Measurements from ENCODE around the gene NKAIN4. TPM values are rescaled to one million over a fixed set of nuclear protein-coding genes. Genes with fewer than 3 reads are reported as not detected.

Gene NKAIN4
- total and polyA plus RNA-seq, 12 donors = 0.04 TPM; not detected in 11

DNA sequence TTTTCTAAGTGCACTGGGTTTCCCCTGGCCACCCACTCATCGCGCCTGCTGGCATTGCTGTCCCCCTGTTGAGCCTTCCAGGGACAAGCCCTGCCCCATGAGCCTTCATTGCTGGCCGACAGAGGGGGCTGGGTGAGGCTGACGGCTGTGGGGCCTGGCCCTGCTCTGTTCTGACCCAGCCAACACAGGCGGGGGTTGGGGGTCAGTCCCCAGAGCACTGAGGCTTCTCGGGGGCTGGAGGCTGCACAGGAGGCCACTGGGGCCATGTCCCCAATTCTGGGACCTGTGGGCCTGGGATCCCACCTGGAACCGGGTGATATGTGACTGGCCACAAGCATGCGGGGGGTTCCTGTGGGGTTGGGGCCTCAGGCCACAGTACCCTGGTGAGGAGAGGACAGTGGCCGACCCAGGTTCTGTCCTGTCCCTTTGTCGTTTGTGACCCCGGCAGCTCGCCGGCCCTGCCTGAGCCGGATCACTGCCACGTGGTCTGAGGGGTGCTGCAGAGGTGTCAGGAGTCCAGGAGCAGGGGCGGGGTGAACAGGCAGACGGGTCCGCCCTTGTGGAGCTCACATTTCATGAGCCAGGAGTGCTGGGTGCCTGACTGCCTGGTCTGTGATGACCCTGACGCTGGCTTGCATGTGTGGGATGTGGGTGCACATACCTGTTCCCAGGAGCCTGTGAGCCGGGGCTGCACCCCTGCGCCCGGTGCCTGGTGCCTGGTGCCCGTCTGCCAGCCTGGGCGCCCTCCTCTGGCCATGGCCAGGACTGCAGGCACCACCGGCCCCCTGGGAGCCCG is 36.6 kb upstream of the NKAIN4 start:
- intact Hi-C loops (cut with DNase I) = no loop called here
- Histone ChIP-seq H3K4me3 (no peak overlapping the region), H3K27me3 (peaks cover 0 to 33% (median 22%) of the 10 kb centered on the region in 7 donors), H3K27ac (no peak overlapping the region), H3K4me1 (peaks cover 0 to 10% (median 0%) of the 10 kb centered on the region in 9 donors), H3K9me3 (no peaks in the 10 kb centered on the region), H3K36me3 (peaks cover 0 to 40% (median 10%) of the 10 kb centered on the region in 9 donors)
- peak in 7 of 8 donors; percentile 10 to 56 (median 33) for ATAC-seq
- 36 to 39% methylated on average over 25 to 26 of the region's 26 CpGs for WGBS, 2 donors
- peak in 1 of 2 donors; percentile 34 for DNase-seq
- TF ChIP-seq, protein P1, sequence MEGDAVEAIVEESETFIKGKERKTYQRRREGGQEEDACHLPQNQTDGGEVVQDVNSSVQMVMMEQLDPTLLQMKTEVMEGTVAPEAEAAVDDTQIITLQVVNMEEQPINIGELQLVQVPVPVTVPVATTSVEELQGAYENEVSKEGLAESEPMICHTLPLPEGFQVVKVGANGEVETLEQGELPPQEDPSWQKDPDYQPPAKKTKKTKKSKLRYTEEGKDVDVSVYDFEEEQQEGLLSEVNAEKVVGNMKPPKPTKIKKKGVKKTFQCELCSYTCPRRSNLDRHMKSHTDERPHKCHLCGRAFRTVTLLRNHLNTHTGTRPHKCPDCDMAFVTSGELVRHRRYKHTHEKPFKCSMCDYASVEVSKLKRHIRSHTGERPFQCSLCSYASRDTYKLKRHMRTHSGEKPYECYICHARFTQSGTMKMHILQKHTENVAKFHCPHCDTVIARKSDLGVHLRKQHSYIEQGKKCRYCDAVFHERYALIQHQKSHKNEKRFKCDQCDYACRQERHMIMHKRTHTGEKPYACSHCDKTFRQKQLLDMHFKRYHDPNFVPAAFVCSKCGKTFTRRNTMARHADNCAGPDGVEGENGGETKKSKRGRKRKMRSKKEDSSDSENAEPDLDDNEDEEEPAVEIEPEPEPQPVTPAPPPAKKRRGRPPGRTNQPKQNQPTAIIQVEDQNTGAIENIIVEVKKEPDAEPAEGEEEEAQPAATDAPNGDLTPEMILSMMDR (IDR thresholded peaks at IDR 0.05) = peak; percentile 31 to 76 (median 61)

DNA sequence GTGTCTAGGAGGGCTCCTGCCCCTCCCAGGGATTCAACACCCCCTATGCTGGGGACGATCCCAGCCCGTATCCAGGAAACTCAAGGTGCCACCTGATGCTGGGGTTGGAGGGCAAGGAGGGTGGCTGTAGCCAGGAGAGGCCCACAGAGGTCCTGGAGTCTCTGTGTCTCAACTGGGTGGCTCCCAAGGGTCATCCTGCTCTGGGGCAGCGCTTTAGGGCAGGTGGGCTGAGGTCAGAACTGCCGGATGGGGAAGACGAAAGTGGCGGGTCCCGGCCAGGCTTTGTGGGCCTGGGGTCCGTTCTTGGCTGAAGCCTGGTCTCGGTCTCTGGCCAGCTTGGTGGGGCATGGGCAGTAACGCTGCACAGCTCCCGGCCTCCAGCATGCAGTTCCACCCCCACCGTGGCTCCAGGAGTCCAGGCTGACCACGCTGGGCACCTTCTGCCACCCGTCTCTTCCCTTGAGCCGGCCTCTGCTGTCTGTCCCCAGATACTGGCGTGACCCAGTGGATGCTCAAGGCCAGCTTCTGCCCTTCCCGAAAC is 35.9 kb upstream of the NKAIN4 start:
- 86 to 87% methylated on average over 17 of the region's 17 CpGs for WGBS, 2 donors
- peaks cover 0 to 10% (median 0%) of the 10 kb centered on the region in 9 donors for H3K4me1 ChIP-seq
- no peak for DNase-seq
- H3K36me3 ChIP-seq = peaks cover 0 to 46% (median 12%) of the 10 kb centered on the region in 9 donors
- H3K27me3 ChIP-seq = peaks cover 0 to 27% (median 15%) of the 10 kb centered on the region in 7 donors
- intact Hi-C loops (cut with DNase I) = no loop called here
- no peak overlapping the region for H3K27ac ChIP-seq
- peak in 2 of 8 donors; percentile 5 to 9 for ATAC-seq
- TF ChIP-seq, protein P1 (IDR thresholded peaks at IDR 0.05) = no peak
- H3K4me3 ChIP-seq = no peak overlapping the region
- H3K9me3 ChIP-seq = no peaks in the 10 kb centered on the region

DNA sequence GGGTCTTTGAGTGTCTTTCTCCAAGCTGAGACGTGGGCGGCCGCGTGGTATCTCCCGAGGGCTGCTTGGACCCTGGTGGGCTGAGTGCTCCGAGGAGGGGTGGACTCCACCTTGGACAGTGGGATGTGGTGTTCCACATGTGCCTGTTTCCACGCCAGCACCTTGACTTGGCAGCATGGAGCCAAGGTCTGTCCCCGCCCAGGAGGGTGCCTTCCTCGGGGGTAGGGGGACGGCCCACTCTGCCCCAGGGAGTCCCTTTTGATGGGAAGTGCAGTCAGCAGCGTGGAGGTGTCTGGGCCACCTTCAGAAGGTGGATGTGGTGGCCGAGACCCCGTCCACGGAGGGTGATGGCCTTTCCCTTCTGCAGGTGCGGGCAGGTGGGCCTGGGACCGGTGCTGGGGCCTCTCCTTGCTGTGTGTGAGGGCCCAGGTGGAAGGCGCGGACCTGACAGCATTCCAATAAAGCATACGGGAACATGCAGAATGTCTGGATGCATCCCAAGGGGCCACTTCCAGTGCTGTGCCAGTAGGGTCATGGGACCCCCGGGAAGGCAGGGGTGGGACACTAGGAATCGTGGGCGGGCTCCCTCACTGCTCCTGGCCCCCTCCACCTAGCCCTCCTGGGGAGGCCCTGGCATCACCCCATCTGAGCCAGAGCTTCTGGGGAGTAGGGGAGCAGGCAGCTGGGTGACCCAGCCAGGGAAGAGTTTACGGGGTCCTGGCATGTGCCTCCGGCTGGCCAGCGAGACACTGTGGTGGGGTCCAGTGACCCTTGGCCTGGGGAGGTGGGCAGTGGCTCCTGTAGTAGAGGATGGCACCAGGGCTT is 35.3 kb upstream of the NKAIN4 start:
- 88 to 90% methylated on average over 25 of the region's 25 CpGs for WGBS, 2 donors
- intact Hi-C loops (cut with DNase I) = no loop called here
- Histone ChIP-seq H3K4me3 (no peak overlapping the region), H3K27ac (no peak overlapping the region), H3K27me3 (peaks cover 0 to 20% (median 9%) of the 10 kb centered on the region in 7 donors), H3K4me1 (peaks cover 0 to 10% (median 0%) of the 10 kb centered on the region in 9 donors), H3K36me3 (peaks cover 0 to 53% (median 12%) of the 10 kb centered on the region in 9 donors), H3K9me3 (no peaks in the 10 kb centered on the region)
- DNase-seq (peak in 1 of 2 donors; percentile 12), ATAC-seq (peak in 2 of 8 donors; percentile 3)
- TF ChIP-seq, protein P1 (IDR thresholded peaks at IDR 0.05) = no peak

All from heart right ventricle (tissue), 16 donors.